SU-DHL-6 (cell line): Measurements from ENCODE around the gene UMODL1.
A peak's percentile ranks its signal among the peaks of the same experiment; 100 is the strongest.

Experiments used
- H2AFZ ChIP-seq: fragments of 200-600 bp; sonication (generic); 2 replicates; pipeline ENCODE4 v1.6.1; 2014; ENCODE audit warnings: low read depth, mild to moderate bottlenecking, moderate library complexity, mixed read lengths, antibody characterized with exemption, low read length; ENCODE audit not compliant: severe bottlenecking
- H3F3A ChIP-seq: fragments of 200-600 bp; shearing (Covaris generic); 2 replicates; pipeline ENCODE4 v1.6.0; 2016; ENCODE audit warnings: antibody characterized with exemption, mild to moderate bottlenecking; ENCODE audit not compliant: insufficient read depth
- H3K27ac ChIP-seq: fragments of 200-600 bp; sonication (generic); 2 replicates; pipeline ENCODE4 v1.5.1; 2016; ENCODE audit warnings: low read depth, mild to moderate bottlenecking, low read length, moderate library complexity, mixed read lengths
- H3K27me3 ChIP-seq: fragments of 200-600 bp; sonication (generic), shearing (Covaris generic); 2 replicates; pipeline ENCODE4 v1.6.0; 2014; ENCODE audit warnings: mild to moderate bottlenecking, low read length
- H3K36me3 ChIP-seq: fragments of 200-600 bp; sonication (generic); 2 replicates; pipeline ENCODE4 v1.6.1; 2014; ENCODE audit warnings: mild to moderate bottlenecking, low read length, mixed read lengths
- H3K4me2 ChIP-seq: fragments of 300-600, 200-600 bp; shearing (Covaris generic), sonication (generic); 2 replicates; pipeline ENCODE4 v1.6.0; 2014; ENCODE audit warnings: low read length, low read depth, mild to moderate bottlenecking; ENCODE audit not compliant: poor library complexity, severe bottlenecking
- H3K4me3 ChIP-seq: fragments of 200-600 bp; sonication (generic); 2 replicates; pipeline ENCODE4 v1.5.1; 2014; ENCODE audit warnings: antibody characterized with exemption, low read length, mild to moderate bottlenecking, mixed read lengths; ENCODE audit not compliant: insufficient read depth, poor library complexity, severe bottlenecking
- H3K79me2 ChIP-seq: fragments of 200-600 bp; sonication (generic); 2 replicates; pipeline ENCODE4 v1.6.1; 2014; ENCODE audit warnings: mild to moderate bottlenecking, low read length, moderate library complexity; ENCODE audit not compliant: insufficient read depth
- H3K9ac ChIP-seq: fragments of 200-600 bp; sonication (generic); 2 replicates; pipeline ENCODE4 v1.7.0; 2014; ENCODE audit warnings: mild to moderate bottlenecking, low read length
- H3K9me2 ChIP-seq: fragments of 200-600 bp; sonication (generic); replicated peaks from 2 replicates; pipeline ENCODE4 v1.6.1; 2014; ENCODE audit warnings: low read length; ENCODE audit not compliant: insufficient read depth
- H3K9me3 ChIP-seq: fragments of 200-600 bp; sonication (generic); 2 replicates; pipeline ENCODE4 v1.6.1; 2014; ENCODE audit warnings: low read length, mixed read lengths; ENCODE audit not compliant: insufficient read depth
- H4K20me1 ChIP-seq: fragments of 200-600 bp; sonication (generic); 2 replicates; pipeline ENCODE4 v1.6.1; 2014; ENCODE audit warnings: low read depth, mild to moderate bottlenecking, antibody characterized with exemption, low read length, moderate library complexity, mixed read lengths
- EZH2phosphoT487 ChIP-seq: fragments of 200-600 bp; sonication (generic), shearing (Covaris generic); conservative IDR thresholded peaks from 2 replicates; pipeline ENCODE4 v1.6.1; 2018; ENCODE audit warnings: mild to moderate bottlenecking, antibody characterized with exemption, low read length, moderate library complexity, mixed read lengths
- TF ChIP-seq, protein P1 (sequence below): fragments of 200-600 bp; sonication (generic); IDR thresholded peaks from one replicate; pipeline ENCODE4 v1.5.1; 2017; ENCODE audit warnings: antibody characterized with exemption, mild to moderate bottlenecking, low read length, moderate library complexity; ENCODE audit not compliant: insufficient read depth, poor library complexity, severe bottlenecking

The UMODL1 gene

DNA sequence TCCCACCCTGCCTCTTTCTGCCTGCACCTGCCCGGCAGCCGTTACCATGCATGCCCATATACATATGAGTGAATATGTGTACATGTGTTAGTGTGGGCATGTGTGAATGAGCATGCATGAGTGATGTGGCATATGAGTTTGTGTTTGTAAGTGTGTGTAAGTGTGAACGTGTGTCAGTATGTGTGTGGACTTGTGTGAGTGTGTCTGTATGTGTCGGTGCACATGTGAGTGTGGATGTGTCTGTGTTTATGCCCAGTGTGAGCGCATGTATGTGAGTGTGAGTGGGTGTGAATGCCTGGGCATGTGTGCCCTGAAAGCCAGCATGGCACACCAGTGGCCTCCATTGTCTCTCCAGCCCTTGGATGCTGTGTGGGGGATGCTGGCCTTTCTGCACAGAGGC, 2.5 kb upstream of the UMODL1 start:
- H3K79me2 ChIP-seq, result no peaks in the 10 kb centered on the region
- no peak overlapping the region for H3K4me3 ChIP-seq
- H3F3A ChIP-seq, result peaks cover 31% of the 10 kb centered on the region
- no peaks in the 10 kb centered on the region for H4K20me1 ChIP-seq
- TF ChIP-seq, protein P1, sequence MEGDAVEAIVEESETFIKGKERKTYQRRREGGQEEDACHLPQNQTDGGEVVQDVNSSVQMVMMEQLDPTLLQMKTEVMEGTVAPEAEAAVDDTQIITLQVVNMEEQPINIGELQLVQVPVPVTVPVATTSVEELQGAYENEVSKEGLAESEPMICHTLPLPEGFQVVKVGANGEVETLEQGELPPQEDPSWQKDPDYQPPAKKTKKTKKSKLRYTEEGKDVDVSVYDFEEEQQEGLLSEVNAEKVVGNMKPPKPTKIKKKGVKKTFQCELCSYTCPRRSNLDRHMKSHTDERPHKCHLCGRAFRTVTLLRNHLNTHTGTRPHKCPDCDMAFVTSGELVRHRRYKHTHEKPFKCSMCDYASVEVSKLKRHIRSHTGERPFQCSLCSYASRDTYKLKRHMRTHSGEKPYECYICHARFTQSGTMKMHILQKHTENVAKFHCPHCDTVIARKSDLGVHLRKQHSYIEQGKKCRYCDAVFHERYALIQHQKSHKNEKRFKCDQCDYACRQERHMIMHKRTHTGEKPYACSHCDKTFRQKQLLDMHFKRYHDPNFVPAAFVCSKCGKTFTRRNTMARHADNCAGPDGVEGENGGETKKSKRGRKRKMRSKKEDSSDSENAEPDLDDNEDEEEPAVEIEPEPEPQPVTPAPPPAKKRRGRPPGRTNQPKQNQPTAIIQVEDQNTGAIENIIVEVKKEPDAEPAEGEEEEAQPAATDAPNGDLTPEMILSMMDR, result no peak
- H3K36me3 ChIP-seq, result no peaks in the 10 kb centered on the region
- H3K27ac ChIP-seq, result no peak overlapping the region
- no peak overlapping the region for H2AFZ ChIP-seq
- H3K9me3 ChIP-seq, result no peaks in the 10 kb centered on the region
- no peak overlapping the region for H3K9ac ChIP-seq
- no peaks in the 10 kb centered on the region for H3K27me3 ChIP-seq
- H3K9me2 ChIP-seq, result no peaks in the 10 kb centered on the region
- H3K4me2 ChIP-seq, result no peak overlapping the region

DNA sequence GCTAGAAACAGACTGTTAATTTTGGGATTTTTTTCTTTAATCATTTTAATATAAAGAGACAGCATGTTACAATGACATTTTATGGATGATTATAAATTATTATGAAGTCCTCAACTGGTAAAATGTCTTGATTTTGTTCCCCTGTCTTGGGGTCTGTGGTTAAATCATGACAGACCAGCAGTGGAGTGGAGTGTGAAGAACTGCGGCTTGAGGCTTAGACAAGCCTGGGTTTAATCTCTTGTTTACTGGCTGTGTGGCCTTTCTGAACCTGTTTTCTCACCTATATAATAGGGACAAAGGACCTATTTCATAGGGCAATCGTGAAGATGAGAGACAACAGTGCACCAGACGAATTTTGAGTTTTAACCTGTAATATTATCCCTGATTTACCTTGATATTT, 1.8 kb upstream of the UMODL1 start:
- Histone ChIP-seq H3K79me2 (no peaks in the 10 kb centered on the region), H3K27me3 (no peaks in the 10 kb centered on the region), H3K27ac (peak overlapping the region; percentile 46; the same call in 1 of the 2 replicates), H3K4me2 (peak overlapping the region; percentile 11), H3K4me3 (no peak overlapping the region), H3F3A (peaks cover 24% of the 10 kb centered on the region), H4K20me1 (no peaks in the 10 kb centered on the region), H3K9ac (no peak overlapping the region), H2AFZ (no peak overlapping the region), H3K9me2 (no peaks in the 10 kb centered on the region), H3K36me3 (no peaks in the 10 kb centered on the region), H3K9me3 (no peaks in the 10 kb centered on the region)
- TF ChIP-seq, protein P1, result no peak

DNA sequence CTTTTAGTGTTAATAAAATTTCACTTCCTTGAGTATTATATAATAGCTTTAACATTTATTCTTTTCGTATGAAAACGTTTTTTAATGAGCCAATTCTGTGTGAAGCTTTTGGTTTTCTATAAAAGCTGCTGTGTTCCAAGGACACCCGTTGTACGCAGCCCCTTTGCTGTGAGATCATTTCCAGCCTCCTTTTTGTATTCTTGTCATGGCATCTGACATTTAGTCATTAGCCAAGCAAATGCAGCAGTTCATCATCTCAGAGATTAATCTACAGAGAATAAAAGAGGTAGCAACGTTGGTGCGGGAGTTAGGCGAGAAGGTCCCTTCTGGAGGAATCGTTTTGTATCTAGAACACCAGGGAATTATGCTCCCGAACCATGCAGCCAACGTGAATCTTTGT, 1.3 kb upstream of the UMODL1 start:
- Histone ChIP-seq H2AFZ (no peak overlapping the region), H3K4me2 (no peak overlapping the region), H3K4me3 (no peak overlapping the region), H3K9me2 (no peaks in the 10 kb centered on the region), H3K9me3 (no peaks in the 10 kb centered on the region), H4K20me1 (no peaks in the 10 kb centered on the region), H3K27ac (0 out of 2 replicates have a peak overlapping the region, but pooled peaks have one; percentile 46), H3K36me3 (no peaks in the 10 kb centered on the region), H3K79me2 (no peaks in the 10 kb centered on the region), H3K9ac (no peak overlapping the region), H3K27me3 (no peaks in the 10 kb centered on the region), H3F3A (peaks cover 19% of the 10 kb centered on the region)
- no peak for TF ChIP-seq EZH2phosphoT487
- TF ChIP-seq, protein P1, result no peak
